NCI-H2196 (cell line): Measurements from ENCODE around the gene SIK2.
A peak's percentile ranks its signal among the peaks of the same experiment; 100 is the strongest.
"Not testable (repeated sequence)": the region's sequence is repeated elsewhere in the genome, so short reads cannot be mapped to it uniquely, and the experiment has no call there.

Source experiments
- DNase-seq: peaks from one replicate; lab custom pipeline; 2025; ENCODE audit not compliant: unreplicated experiment; lab: John Stamatoyannopoulos, UW

The SIK2 gene

DNA sequence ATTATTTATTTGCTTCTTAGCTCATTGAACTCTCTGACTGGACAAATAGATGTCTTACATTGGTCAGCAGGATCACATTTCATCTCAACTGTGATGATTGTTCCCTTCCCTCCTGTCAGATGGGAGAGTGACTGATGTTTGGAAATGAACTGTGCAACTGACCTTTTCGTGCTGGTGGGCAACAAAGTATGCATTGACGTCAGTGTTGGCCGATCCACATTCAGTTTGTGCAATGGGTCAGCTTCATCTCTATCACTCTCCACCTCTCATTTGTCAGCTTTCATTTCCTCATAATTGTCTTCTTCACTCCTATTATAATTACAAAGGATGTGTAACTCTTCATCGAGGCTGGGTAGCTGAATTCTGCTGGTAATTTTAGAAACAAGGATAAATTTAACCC, 92.6 kb downstream of the SIK2 start:
- no peak for DNase-seq

DNA sequence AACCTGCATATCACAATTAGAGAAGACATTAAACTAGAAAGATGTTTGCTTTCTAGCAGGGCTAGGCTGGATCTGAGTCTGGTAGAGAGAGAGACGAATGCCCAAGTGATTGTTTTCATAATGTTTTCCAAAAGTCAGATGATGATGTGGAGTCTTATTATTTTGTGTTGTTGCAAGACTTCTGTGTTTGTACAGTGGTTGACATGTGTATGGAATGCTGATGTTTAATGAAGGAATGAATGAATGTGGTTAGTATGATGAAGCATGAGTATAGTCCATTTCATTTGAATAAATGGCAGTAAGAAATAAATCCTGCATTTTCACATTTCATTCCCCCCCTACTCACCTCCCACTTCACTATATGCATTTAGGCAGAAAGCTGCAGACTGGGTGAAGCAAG, 94.3 kb downstream of the SIK2 start:
- no peak for DNase-seq

DNA sequence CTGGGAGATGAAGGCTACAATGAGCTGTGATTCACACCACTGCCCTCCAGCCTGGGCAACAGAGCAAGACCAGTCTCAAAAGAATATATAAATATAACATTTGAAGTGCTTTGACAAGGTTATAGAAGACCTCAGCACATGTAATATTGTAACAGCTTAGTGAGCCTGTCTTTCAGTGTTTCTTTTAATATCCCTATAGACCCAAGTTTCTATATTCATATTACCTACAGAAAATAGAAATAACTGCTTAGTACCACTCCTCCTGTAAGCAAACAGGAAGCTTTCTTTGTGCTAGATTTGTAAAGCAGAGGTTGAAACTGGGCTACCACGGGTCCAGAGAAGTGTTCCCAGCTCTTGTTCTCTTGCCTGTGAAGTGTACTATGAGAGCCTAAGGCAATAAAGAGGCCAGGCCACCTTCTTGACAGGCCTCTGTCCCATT, 95.7 kb downstream of the SIK2 start:
- no peak for DNase-seq

DNA sequence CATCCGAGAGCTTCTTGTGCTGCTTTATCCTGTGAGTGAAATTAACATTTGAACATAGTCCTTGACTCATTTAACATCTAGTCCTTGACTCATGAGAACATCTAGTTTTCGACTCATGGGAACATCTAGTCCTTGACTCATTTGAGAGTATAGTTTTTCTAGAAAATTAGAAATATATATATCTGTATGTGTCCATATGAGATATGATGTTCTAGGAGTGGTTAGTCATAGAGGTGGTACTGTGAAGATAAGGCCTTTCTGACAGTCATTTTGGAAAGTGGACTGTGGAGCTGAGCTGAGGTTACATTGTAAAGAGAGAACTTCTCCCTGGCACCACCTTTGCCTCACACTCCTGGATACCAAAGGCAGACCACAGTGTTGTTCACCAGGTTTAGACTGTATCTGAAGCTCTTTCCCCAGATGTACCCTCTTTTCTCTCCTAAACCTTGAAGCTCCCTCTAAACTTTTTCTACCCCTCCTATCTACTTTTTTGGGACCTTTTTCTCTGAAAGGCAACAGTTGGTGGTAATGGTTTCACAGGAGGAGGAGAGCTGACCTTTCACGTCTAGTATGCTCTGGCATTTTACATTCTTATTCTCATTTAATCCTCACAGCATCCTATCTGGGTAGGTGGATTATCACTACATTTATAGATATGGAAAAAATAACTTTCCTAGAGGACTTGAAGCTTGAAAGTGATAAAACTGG, 96.8 kb downstream of the SIK2 start:
- DNase-seq = no peak

DNA sequence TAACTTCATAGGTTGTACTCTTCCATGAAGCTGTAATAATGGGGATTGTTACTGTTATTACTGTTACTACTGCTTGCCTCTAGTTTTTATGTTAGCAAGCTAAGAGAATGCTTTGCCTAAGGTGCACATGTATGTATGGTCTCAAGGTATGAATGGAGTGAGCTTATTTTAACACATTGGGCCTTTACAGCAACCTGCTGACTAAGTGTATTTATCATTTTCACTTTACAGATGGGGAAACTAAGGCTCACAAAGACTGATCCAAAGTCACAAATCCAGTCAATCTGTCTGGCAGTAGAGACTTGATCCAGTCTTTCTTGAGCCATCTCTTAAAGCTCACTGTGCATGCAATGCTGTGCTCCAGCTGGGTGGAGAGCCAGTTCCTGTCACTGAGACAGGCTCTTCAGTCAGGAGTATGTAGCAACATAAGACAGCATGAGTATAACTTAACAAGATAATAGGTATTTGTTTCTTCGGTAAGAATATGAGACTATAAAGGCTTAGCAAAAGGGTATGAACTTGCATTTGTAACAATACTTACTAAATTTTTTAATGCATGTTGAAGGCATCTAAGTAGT, 97.4 kb downstream of the SIK2 start:
- DNase-seq = no peak

DNA sequence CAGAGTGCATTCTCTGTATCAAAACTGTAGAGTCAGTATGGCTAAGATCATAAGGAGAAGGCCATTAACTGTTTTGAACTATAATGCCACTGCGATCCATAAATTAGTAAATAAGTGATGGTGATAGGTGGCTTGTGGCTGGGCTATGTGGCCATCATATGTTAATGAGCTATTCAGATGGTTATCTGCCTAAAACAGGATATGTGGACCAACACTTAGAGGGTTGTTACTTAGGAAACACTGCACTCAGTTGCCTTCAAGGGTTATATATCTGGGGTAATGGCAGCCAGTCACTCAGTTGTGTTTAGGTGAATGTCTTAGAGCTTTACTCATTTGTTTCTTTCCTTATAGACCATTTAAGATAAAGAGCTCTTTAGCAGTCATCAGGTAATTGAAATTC, 97.9 kb downstream of the SIK2 start:
- DNase-seq = no peak

DNA sequence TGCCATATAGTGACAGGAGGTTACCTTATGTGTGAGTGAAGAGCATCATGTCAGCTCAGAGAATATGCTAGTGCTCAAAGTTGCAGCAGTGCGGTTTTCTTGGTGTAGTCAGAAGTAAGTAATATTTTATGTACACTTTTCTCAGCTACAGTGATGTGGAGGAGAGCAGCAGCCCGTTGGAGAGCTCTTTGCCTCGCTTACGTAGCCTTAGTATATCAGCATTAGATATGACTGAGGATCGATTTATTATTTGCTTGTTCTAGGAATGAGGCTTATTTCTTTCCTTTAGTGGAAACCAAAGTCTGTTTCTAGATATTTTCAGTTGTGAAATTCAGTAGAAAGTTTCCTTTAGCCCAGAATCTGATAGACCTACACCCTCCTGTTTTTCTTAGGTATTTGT, 100.4 kb downstream of the SIK2 start:
- no peak for DNase-seq

DNA sequence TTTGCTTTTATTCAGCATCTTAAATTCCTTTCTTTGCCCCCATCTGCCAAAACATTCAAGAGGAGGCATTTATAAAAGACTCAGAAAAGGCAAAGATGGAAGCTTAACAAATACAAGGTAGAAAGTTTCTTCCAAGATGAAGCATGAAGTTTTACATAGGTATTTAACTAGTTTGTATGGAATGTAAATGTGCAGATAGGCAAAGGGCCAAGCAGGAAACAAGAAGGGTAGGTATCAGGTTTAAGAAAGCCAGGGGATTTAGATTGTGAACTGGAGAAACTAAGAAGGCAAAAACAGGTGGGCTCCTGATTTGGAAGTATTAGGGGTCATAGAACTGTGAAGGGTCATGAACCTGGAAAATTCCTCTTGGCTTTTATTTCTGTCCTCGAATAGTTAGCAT, 101.3 kb downstream of the SIK2 start:
- no peak for DNase-seq

DNA sequence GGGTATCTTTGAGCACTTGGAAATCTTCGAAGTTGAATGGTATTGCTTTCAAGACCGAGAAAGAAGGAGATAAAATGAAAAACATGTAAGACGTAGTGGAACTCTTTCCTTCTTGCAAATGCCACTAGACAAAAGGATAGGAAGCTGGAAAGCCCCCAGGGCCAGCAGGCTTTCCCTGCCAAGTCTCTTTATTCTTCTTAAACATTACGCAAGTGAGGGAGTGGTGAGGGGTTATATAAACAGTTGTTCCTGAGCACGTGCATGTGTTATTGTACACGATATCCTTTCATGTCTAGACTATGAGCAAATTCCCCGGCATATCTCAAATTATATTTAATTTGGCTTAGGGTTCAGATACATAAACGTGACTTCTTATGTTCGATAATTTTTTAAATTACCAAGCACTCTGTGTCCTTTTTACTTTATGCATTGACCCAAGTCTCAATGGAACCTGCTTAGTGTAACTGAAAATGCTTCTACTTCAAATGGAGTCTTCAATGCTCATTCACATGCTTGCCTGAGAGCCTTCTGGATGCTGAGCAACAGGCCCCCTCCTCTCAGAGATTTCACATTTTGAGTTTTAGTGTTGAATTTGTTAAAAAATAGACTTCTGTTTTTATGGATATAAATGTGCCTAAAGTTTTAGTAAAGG, 104.9 kb downstream of the SIK2 start:
- DNase-seq = no peak

DNA sequence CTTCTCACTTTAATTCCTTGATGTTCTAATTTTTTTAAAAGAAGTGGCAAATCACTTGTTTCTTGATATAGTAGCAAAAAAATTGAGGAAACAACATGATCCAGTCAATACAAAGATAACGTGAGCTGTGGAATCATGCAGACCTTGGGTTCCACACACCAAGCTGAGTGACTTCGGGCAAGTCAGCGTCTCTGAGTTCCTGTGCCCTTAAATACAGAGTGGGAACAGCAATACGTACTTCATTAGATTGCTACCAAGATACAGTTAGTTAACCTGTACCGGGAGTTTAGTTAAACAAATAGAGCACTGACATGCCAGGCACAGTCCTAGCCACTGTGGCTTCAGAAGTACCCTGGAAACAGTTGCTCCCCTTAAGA, 105.4 kb downstream of the SIK2 start:
- DNase-seq = no peak

DNA sequence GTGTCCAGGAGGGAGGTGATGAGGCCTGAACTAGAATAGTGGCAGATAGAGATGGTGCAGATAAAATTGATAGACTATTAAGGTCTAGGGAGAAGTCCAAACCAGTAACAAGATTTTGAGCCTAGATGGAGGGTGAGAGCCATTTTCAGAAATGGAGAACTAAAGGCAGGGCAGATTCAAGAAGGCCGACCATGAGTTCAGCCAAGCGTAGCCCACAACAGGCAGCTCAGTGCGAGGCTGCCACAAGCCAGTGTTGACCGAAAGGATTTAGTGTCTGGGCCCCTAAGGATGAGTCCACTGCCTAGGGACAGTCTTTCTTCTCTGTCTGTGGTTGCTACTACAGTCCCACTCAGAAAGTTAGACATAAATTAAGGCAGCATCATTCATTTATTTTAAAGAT, 112.3 kb downstream of the SIK2 start:
- DNase-seq = no peak

DNA sequence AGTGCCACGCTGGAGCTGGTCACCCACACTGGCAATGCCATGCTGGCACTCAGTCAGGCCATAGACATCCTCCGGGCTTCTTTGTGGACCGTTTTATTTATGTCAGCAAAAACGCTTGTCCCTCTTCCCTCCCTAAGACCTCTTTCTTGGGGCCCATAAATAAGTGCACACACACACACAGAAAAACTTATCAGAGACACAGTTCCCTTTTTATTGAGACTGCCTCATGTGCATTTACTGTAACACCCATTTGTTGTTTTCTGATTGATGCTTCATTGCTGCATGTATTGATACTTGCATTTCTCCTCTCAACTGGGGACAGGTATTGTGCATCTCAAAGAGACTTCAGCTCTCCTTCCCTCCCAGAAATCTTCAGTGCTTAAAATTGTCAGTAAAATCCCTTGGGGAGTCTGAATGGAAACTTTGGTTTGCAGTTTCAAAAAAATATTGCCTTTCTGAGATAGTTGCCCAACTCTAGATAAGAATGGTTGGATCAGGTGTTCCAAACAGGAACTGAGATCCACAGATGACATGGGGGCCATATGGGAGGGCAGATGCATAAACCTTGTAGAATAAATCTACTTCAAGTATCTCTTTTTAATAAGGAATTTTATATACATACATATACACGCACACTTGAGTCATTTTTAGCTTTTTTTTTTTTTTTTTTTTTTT, 113.0 kb downstream of the SIK2 start:
- DNase-seq = no peak

DNA sequence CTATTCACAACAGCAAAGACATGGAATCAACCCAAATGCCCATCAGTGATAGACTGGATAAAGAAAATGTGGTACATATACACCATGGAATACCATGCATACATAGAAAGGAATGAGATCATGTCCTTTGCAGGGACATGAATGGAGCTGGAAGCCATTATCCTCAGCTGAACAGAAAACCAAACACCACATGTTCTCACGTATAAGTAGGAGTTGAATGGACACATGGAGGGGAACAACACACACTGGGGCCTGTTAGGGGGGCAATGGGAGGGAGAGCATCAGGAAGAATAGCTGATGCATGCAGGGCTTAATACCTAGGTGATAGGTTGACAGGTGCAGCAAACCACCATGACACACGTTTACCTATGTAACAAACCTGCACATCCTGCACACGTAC, 115.4 kb downstream of the SIK2 start:
- not testable (repeated sequence) for DNase-seq

DNA sequence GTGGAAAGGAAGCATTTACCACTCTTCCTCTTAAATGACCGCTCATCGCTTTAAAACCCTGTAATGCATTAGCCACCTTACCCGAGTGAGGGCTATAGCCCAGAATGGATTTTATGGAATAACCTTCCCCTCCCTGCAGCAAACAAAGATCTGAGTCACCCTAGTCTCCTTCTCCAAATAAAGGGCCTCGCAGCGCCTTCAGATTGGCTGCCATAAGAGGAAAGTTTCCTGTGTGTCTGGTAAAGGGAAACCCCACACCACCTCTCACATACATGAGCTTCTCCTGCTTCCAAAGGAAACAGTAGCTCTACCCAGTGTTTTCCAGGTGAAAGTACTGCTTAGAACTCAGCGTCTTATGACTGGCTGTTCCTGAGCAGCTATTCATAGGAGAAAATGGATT, 116.2 kb downstream of the SIK2 start:
- DNase-seq = peak; percentile 18

DNA sequence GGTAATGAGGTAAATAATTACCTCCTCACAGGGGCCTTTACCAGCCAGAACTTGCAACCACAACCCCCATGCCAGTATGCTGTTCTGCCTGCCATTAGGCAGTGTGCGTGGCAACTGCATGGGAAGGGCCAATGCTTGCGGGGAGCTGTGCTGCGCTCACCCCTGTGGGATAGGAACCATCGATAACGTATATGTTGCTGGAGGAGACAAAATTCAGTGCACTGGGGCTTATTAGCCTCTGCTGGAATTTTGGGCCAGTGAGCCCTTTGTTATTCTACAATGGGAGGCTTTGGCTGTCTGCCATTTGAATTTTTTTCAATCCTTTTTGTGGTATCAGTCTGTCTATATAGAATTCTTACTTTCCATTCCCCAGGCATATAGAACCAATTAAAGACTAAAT, 116.6 kb downstream of the SIK2 start:
- DNase-seq = no peak

DNA sequence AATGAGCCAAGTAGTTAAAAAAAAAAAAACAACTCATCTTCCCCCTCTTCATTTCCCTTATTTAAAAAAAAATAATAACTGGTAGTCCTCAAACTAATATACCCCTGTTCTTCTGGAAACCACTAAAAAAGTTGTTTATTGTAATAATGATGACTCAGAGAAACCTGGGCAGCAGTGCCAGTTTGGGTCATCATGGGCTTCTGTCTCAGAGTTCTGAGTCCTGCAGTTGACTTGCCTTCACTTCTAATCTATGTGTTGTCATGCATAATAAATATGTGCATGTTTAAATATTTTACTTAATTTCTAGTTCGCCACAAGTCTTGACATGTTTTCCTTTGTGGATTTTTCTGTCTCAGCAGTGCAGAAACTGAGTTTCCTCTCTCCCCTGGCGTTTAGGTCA, 117.1 kb downstream of the SIK2 start:
- DNase-seq = no peak

DNA sequence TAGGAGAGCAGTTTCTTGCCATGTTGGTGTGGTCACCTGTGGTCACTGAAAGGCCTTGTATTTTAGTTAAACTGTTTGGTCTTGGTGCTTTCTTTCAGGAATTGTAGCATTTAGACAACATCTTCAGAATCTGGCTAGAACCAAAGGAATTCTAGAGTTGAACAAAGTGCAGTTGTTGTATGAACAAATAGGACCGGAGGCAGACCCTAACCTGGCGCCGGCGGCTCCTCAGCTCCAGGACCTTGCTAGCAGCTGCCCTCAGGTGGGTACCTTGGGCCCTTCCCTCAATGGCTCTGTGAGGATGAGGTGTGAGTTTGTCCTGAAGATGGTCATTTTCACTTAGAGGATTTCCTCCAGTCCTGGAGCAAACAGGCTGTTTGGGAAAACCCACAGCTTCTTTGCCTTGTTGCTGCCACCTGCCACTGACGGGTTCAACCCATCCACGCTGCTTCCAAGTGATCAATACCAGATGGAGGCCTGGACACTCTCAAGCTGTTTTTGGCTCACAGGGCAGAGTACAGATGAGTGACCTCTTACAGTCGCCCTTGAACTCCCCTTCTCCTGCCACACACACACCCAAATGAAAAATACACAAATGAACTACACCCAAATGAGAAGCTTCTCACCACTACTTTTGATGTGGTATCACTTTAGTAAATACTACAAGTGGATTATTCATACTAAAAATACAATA, 118.7 kb downstream of the SIK2 start:
- no peak for DNase-seq

DNA sequence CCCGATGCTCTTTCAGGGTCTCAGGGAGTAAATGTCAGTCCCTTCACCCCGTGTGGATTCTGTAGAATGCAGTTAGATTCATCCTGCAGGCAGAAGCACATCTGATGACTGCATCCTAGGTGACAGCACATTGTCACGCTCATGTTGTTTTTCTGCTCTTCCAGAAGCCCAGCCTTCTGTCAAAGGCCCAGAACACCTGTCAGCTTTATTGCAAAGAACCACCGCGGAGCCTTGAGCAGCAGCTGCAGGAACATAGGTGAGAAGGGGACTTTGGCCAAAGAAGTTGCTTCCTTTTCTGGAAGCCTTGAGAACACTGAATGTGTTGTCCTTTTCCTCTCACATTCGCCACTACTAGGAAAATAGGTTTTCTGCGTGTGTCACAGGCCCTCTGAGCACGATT, 120.3 kb downstream of the SIK2 start:
- DNase-seq = no peak

DNA sequence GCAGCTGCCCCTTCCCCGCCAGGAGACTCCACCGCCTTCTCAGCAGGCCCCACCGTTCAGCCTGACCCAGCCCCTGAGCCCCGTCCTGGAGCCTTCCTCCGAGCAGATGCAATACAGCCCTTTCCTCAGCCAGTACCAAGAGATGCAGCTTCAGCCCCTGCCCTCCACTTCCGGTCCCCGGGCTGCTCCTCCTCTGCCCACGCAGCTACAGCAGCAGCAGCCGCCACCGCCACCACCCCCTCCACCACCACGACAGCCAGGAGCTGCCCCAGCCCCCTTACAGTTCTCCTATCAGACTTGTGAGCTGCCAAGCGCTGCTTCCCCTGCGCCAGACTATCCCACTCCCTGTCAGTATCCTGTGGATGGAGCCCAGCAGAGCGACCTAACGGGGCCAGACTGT, 121.3 kb downstream of the SIK2 start:
- no peak for DNase-seq

DNA sequence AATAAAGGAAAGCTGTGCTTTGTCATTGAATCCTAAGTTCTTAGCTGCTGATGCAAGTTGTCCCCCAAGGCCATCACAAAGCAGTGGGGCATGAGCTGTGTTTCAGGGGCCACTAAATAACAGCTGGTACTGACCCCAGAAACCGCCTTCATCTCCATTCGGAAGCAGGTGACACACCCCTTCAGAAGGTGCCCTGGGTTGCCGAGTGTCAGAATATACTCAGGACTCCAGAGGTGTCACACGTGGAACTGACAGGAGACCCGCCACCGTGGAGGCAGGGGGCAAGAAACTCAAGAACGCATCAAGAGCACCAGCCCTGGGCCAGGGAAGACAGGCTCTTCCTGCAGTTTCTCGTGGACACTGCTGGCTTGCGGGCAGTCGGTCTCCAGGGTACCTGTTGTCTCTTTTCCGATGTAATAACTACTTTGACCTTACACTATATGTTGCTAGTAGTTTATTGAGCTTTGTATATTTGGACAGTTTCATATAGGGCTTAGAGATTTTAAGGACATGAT, 122.4 kb downstream of the SIK2 start:
- DNase-seq = no peak

DNA sequence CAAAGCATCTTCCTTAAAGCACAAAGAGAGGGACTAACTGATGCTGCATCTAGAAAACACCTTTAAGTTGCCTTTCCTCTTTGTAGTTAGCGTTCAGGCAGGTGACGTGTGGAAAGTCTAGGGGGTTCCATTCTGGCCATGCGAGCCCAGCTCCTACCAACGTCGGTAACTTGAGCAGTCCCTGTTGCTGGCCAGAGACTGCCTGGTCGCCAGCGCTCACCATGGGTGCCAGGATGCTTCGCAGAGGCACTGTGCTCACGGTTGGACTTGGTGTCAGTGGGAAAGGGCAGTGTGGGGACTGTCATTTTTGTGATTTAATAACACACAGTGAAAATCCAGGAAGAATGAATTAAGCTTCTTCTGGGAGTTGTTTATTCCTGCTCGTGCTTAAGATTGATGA, 123.4 kb downstream of the SIK2 start:
- no peak for DNase-seq
